Astrocyte (in vitro differentiated cells and primary cell): ENCODE data around the gene MFNG. TPM values are rescaled to one million over a fixed set of nuclear protein-coding genes. Genes with fewer than 3 reads are reported as not detected.

Source experiments
- DNase-seq: peaks from one replicate; pipeline ENCODE4 v3.0.0-alpha.2; 2010; ENCODE audit warnings: low read depth
- FAIRE-seq: peaks from 2 replicates; lab custom pipeline; 2011; peaks lifted over from hg19 to GRCh38; lab: Jason Lieb, UNC
- H2AFZ ChIP-seq: 2 replicates; pipeline ENCODE4 v1.6.0; 2012; ENCODE audit warnings: low read depth, low read length, inconsistent platforms
- H3K27ac ChIP-seq: 2 replicates; pipeline ENCODE4 v1.5.1; 2011; ENCODE audit warnings: low read depth, low read length, inconsistent platforms
- H3K27me3 ChIP-seq: 2 replicates; pipeline ENCODE4 v1.6.0; 2011; ENCODE audit warnings: low read length, inconsistent platforms; ENCODE audit not compliant: insufficient read depth
- H3K36me3 ChIP-seq: 2 replicates; pipeline ENCODE4 v1.5.1; 2011; ENCODE audit warnings: low read length, inconsistent platforms; ENCODE audit not compliant: insufficient read depth
- H3K4me1 ChIP-seq: 2 replicates; pipeline ENCODE4 v1.5.1; 2011; ENCODE audit warnings: low read length, inconsistent platforms; ENCODE audit not compliant: insufficient read depth
- H3K4me2 ChIP-seq: 2 replicates; pipeline ENCODE4 v1.6.0; 2012; ENCODE audit warnings: low read length, inconsistent platforms
- H3K4me3 ChIP-seq: 2 replicates; pipeline ENCODE4 v1.5.1; 2011; ENCODE audit warnings: low read depth, mild to moderate bottlenecking, low read length, inconsistent platforms; ENCODE audit not compliant: insufficient read depth
- H3K79me2 ChIP-seq: 2 replicates; pipeline ENCODE4 v1.6.0; 2012; ENCODE audit warnings: mild to moderate bottlenecking, low read length, inconsistent platforms; ENCODE audit not compliant: insufficient read depth
- H3K9ac ChIP-seq: 2 replicates; pipeline ENCODE4 v1.6.0; 2012; ENCODE audit warnings: mild to moderate bottlenecking, low read length, inconsistent platforms
- H3K9me3 ChIP-seq: 2 replicates; pipeline ENCODE4 v1.5.1; 2012; ENCODE audit warnings: low read depth, mild to moderate bottlenecking, low read length, inconsistent platforms; ENCODE audit not compliant: insufficient read depth
- H4K20me1 ChIP-seq: 2 replicates; pipeline ENCODE4 v1.6.0; 2012; ENCODE audit warnings: low read length, inconsistent platforms; ENCODE audit not compliant: insufficient read depth
- H3K27ac Mint-ChIP-seq: one replicate; pipeline ENCODE4 v1.8.0; 2021; ENCODE audit warnings: mild to moderate bottlenecking, mixed read lengths; ENCODE audit not compliant: unreplicated experiment
- H3K27me3 Mint-ChIP-seq: one replicate; pipeline ENCODE4 v1.8.0; 2021; ENCODE audit warnings: low read depth, mixed read lengths; ENCODE audit not compliant: unreplicated experiment
- H3K36me3 Mint-ChIP-seq: one replicate; pipeline ENCODE4 v1.8.0; 2021; ENCODE audit warnings: low read depth, mixed read lengths; ENCODE audit not compliant: unreplicated experiment
- H3K4me1 Mint-ChIP-seq: one replicate; pipeline ENCODE4 v1.8.0; 2021; ENCODE audit warnings: low read depth, mixed read lengths; ENCODE audit not compliant: unreplicated experiment
- H3K4me3 Mint-ChIP-seq: one replicate; pipeline ENCODE4 v1.8.0; 2021; ENCODE audit warnings: mild to moderate bottlenecking, moderate library complexity, mixed read lengths; ENCODE audit not compliant: unreplicated experiment
- H3K9me3 Mint-ChIP-seq: one replicate; pipeline ENCODE4 v1.8.0; 2021; ENCODE audit warnings: mild to moderate bottlenecking, mixed read lengths; ENCODE audit not compliant: unreplicated experiment
- CTCF ChIP-seq: IDR thresholded peaks from 2 replicates; pipeline ENCODE4 v1.5.1; 2011; ENCODE audit warnings: low read depth, mild to moderate bottlenecking, inconsistent platforms, low read length, moderate library complexity; ENCODE audit not compliant: insufficient read depth
- EZH2 ChIP-seq: IDR thresholded peaks from 2 replicates; pipeline ENCODE4 v1.6.1; 2012; ENCODE audit warnings: mild to moderate bottlenecking, low read length, inconsistent platforms; ENCODE audit not compliant: insufficient read depth
- total RNA-seq: library from RNA; stranded (reverse); gene quantifications from 2 replicates; pipeline ENCODE4 v1.2.1, GENCODE V29; 2021

Gene MFNG
- total RNA-seq, 1 donor from 2014 or later: 1.4 TPM

GRCh38 chr22:37488337-37489135 is 2.4 kb upstream of the MFNG start:
- Histone ChIP-seq H3K9me3 (no peaks in the 10 kb centered on the region), H3K36me3 (peaks cover 3% of the 10 kb centered on the region), H3K79me2 (no peaks in the 10 kb centered on the region), H4K20me1 (peaks cover 6% of the 10 kb centered on the region), H3K4me3 (no peak overlapping the region), H3K4me1 (peaks cover 8% of the 10 kb centered on the region), H2AFZ (no peak overlapping the region), H3K4me2 (no peak overlapping the region), H3K27me3 (no peaks in the 10 kb centered on the region), H3K27ac (no peak overlapping the region), H3K9ac (no peak overlapping the region)
- FAIRE-seq: no peak
- H3K27ac Mint-ChIP-seq: peak overlapping the region; percentile 44
- no peak overlapping the region for H3K4me3 Mint-ChIP-seq
- peaks cover under 1% of the 10 kb centered on the region for H3K9me3 Mint-ChIP-seq
- H3K36me3 Mint-ChIP-seq: peaks cover 12% of the 10 kb centered on the region
- H3K4me1 Mint-ChIP-seq: peaks cover 10% of the 10 kb centered on the region
- DNase-seq: no peak
- peaks cover 7% of the 10 kb centered on the region for H3K27me3 Mint-ChIP-seq
- TF ChIP-seq EZH2 (no peak), CTCF (no peak)

GRCh38 chr22:37487571-37487970 is 1.4 kb upstream of the MFNG start:
- DNase-seq: no peak
- FAIRE-seq: no peak
- no peak overlapping the region for H3K4me3 Mint-ChIP-seq
- H3K27me3 Mint-ChIP-seq: peaks cover 13% of the 10 kb centered on the region
- no peak overlapping the region for H2AFZ ChIP-seq
- peaks cover 9% of the 10 kb centered on the region for H3K4me1 ChIP-seq
- peaks cover 3% of the 10 kb centered on the region for H3K36me3 ChIP-seq
- peaks cover 4% of the 10 kb centered on the region for H4K20me1 ChIP-seq
- no peak overlapping the region for H3K27ac Mint-ChIP-seq
- H3K4me1 Mint-ChIP-seq: peaks cover 6% of the 10 kb centered on the region
- no peaks in the 10 kb centered on the region for H3K9me3 ChIP-seq
- H3K9me3 Mint-ChIP-seq: no peaks in the 10 kb centered on the region
- no peak overlapping the region for H3K27ac ChIP-seq
- H3K4me2 ChIP-seq: no peak overlapping the region
- H3K9ac ChIP-seq: no peak overlapping the region
- no peak overlapping the region for H3K4me3 ChIP-seq
- TF ChIP-seq CTCF (no peak), EZH2 (no peak)
- peaks cover 7% of the 10 kb centered on the region for H3K36me3 Mint-ChIP-seq
- H3K27me3 ChIP-seq: no peaks in the 10 kb centered on the region
- H3K79me2 ChIP-seq: no peaks in the 10 kb centered on the region

GRCh38 chr22:37487129-37487528 is 945 bp upstream of the MFNG start:
- H3K9me3 ChIP-seq: no peaks in the 10 kb centered on the region
- peaks cover 9% of the 10 kb centered on the region for H3K4me1 ChIP-seq
- peaks cover 8% of the 10 kb centered on the region for H3K4me1 Mint-ChIP-seq
- H3K27me3 Mint-ChIP-seq: peaks cover 18% of the 10 kb centered on the region
- FAIRE-seq (no peak), DNase-seq (no peak)
- no peak overlapping the region for H3K4me2 ChIP-seq
- H4K20me1 ChIP-seq: no peaks in the 10 kb centered on the region
- no peaks in the 10 kb centered on the region for H3K79me2 ChIP-seq
- no peaks in the 10 kb centered on the region for H3K27me3 ChIP-seq
- H3K36me3 Mint-ChIP-seq: peaks cover 7% of the 10 kb centered on the region
- no peak overlapping the region for H3K4me3 ChIP-seq
- TF ChIP-seq EZH2: no peak
- TF ChIP-seq CTCF: no peak
- no peak overlapping the region for H3K27ac Mint-ChIP-seq
- no peak overlapping the region for H3K4me3 Mint-ChIP-seq
- no peaks in the 10 kb centered on the region for H3K9me3 Mint-ChIP-seq
- H3K9ac ChIP-seq: no peak overlapping the region
- H3K27ac ChIP-seq: no peak overlapping the region
- peaks cover 3% of the 10 kb centered on the region for H3K36me3 ChIP-seq
- H2AFZ ChIP-seq: no peak overlapping the region
